CD4-positive, alpha-beta memory T cell (primary cell): ENCODE data around the gene NXT2. TPM values are rescaled to one million over a fixed set of nuclear protein-coding genes. Genes with fewer than 3 reads are reported as not detected.

ENCODE experiments used
- CTCF ChIA-PET: fragments of 350-600 bp; sonication (Branson Sonifier 250); formaldehyde crosslinking; loops from one replicate; lab custom pipeline; 2021; ENCODE audit warnings: inconsistent platforms; ENCODE audit not compliant: partially characterized antibody; lab: Charles Lee
- POLR2A ChIA-PET: fragments of 350-600 bp; sonication (Branson Sonifier 250); formaldehyde crosslinking; loops from one replicate; lab custom pipeline; 2021; ENCODE audit not compliant: partially characterized antibody; lab: Charles Lee
- DNase-seq, 5 donors: peaks; one replicate each; pipeline versions ENCODE4 v3.0.0 to v3.0.0-alpha.2; 2020 to 2022; ENCODE audit warnings: mixed read lengths in 1 of 5
- H3K27ac ChIP-seq: one replicate; pipeline ENCODE4 v1.7.0; 2013; ENCODE audit warnings: low read depth, low read length
- H3K27me3 ChIP-seq: 2 replicates; pipeline ENCODE4 v1.7.0; 2013; ENCODE audit warnings: mild to moderate bottlenecking, low read length, moderate library complexity; ENCODE audit not compliant: insufficient read depth
- H3K36me3 ChIP-seq: 2 replicates; pipeline ENCODE4 v1.7.0; 2013; ENCODE audit warnings: mild to moderate bottlenecking, low read length, moderate library complexity; ENCODE audit not compliant: insufficient read depth
- H3K4me1 ChIP-seq: 2 replicates; pipeline ENCODE4 v1.7.0; 2013; ENCODE audit warnings: mild to moderate bottlenecking, low read length, moderate library complexity; ENCODE audit not compliant: insufficient read depth
- H3K4me3 ChIP-seq, 2 donors: one replicate each; pipeline ENCODE4 v1.7.0; 2013; ENCODE audit warnings: low read length in 2 of 2, mild to moderate bottlenecking in 1 of 2
- H3K9me3 ChIP-seq, 2 donors: one replicate each; pipeline ENCODE4 v1.7.0; 2013; ENCODE audit warnings: low read length in 2 of 2, control low read depth in 1 of 2; ENCODE audit not compliant: control insufficient read depth in 1 of 2
- H3K27ac Mint-ChIP-seq, 7 donors: one replicate each; pipeline ENCODE4 v1.8.0; 2020 to 2021; ENCODE audit warnings: mixed read lengths in 7 of 7, mild to moderate bottlenecking in 6 of 7, inconsistent platforms in 3 of 7, moderate library complexity in 3 of 7
- H3K27me3 Mint-ChIP-seq, 2 donors: one replicate each; pipeline ENCODE4 v1.8.0; 2020 to 2021; ENCODE audit warnings: mixed read lengths in 2 of 2
- H3K36me3 Mint-ChIP-seq, 2 donors: one replicate each; pipeline ENCODE4 v1.8.0; 2020 to 2021; ENCODE audit warnings: mixed read lengths in 2 of 2, inconsistent platforms in 1 of 2, mild to moderate bottlenecking in 1 of 2
- H3K4me1 Mint-ChIP-seq, 4 donors: one replicate each; pipeline ENCODE4 v1.8.0; 2020 to 2021; ENCODE audit warnings: mixed read lengths in 4 of 4, mild to moderate bottlenecking in 1 of 4
- H3K4me3 Mint-ChIP-seq, 8 donors: one replicate each; pipeline ENCODE4 v1.8.0; 2020 to 2021; ENCODE audit warnings: mixed read lengths in 8 of 8, mild to moderate bottlenecking in 7 of 8, moderate library complexity in 6 of 8, inconsistent platforms in 3 of 8
- H3K9me3 Mint-ChIP-seq, 8 donors: one replicate each; pipeline ENCODE4 v1.8.0; 2020 to 2021; ENCODE audit warnings: mixed read lengths in 8 of 8, mild to moderate bottlenecking in 5 of 8, inconsistent platforms in 3 of 8, moderate library complexity in 1 of 8
- intact Hi-C: fragments of 100-400 bp; cut with micrococcal nuclease; formaldehyde crosslinking; loops from one replicate; pipeline ENCODE4 v1.15.1; 2023
- polyA plus RNA-seq, 2 donors: library from polyadenylated mRNA; unstranded; fragments of 300-500 nt; fragmentation: Illumina TruSeq; gene quantifications; one replicate each; pipeline ENCODE4 v1.2.3, GENCODE V29; 2021
- total RNA-seq, 2 experiments: library from RNA; stranded (reverse); gene quantifications; one replicate each; pipeline ENCODE4 v1.2.3, GENCODE V29; 2021

The NXT2 gene
- total RNA-seq (1 to 10 TPM; 6.2 to 6.3 TPM), polyA plus RNA-seq (10 to 100 TPM; 14.9 to 27.7 TPM)

- Histone ChIP-seq H3K9me3 (no peaks in the 10 kb centered on the region), H3K27me3 (no peaks in the 10 kb centered on the region), H3K4me1 (peaks cover 13% of the 10 kb centered on the region), H3K27ac (peak within 1 kb of the TSS; percentile 78), H3K4me3 (peak within 1 kb of the TSS; percentile 71 to 78), H3K36me3 (no peaks in the 10 kb centered on the region)
- peak; percentile 86 to 90 (median 88) for DNase-seq
- peak within 1 kb of the TSS; percentile 92 to 99 (median 98) for H3K27ac Mint-ChIP-seq
- peaks cover 3 to 19% (median 12%) of the 10 kb centered on the region in 4 donors for H3K4me1 Mint-ChIP-seq
- peaks cover 0 to 10% of the 10 kb centered on the region in 2 donors for H3K36me3 Mint-ChIP-seq
- intact Hi-C loops, result loop anchor here (1.0 to 5.0 kb wide), 3 partner anchors 197 to 781 kb away; partner anchors contain the start of genes ACSL4, AMMECR1 and TMEM164
- ChIA-PET CTCF (interaction anchor here (1.0 kb wide), 1 partner anchor 355 kb away, joined by 3 read pairs; no protein-coding TSS in a partner anchor), POLR2A (interaction anchor here (0.7 to 1.4 kb wide), 3 partner anchors 196 to 782 kb away, joined by 3 to 4 read pairs (median 4); partner anchors contain the start of genes ACSL4, AMMECR1 and TMEM164)
- peaks cover 0 to 5% (median 0%) of the 10 kb centered on the region in 8 donors for H3K9me3 Mint-ChIP-seq
- H3K4me3 Mint-ChIP-seq, result peak within 1 kb of the TSS; percentile 87 to 98 (median 95)
- H3K27me3 Mint-ChIP-seq, result peaks cover 4 to 9% of the 10 kb centered on the region in 2 donors
These were observed at the start of gene NXT2 for GRCh38 chrX:109536439-109537323. NXT2 (plus strand) TSS chrX:109536844; CDS start chrX:109537007, 163 bp downstream.

GRCh38 chrX:109487640-109488039 is 49.0 kb upstream of the NXT2 start:
- Histone ChIP-seq H3K36me3 (no peaks in the 10 kb centered on the region), H3K27ac (no peak overlapping the region), H3K27me3 (no peaks in the 10 kb centered on the region), H3K9me3 (no peaks in the 10 kb centered on the region), H3K4me3 (no peak overlapping the region), H3K4me1 (no peaks in the 10 kb centered on the region)
- H3K9me3 Mint-ChIP-seq, result no peaks in the 10 kb centered on the region
- H3K4me3 Mint-ChIP-seq, result no peak overlapping the region
- no peak overlapping the region for H3K27ac Mint-ChIP-seq
- DNase-seq, result no peak
- no peaks in the 10 kb centered on the region for H3K36me3 Mint-ChIP-seq
- H3K4me1 Mint-ChIP-seq, result no peaks in the 10 kb centered on the region
- H3K27me3 Mint-ChIP-seq, result no peaks in the 10 kb centered on the region
- intact Hi-C loops, result loop anchor here (5.0 kb wide), 1 partner anchor 145 kb away; no protein-coding TSS in a partner anchor
- POLR2A ChIA-PET, result no interaction called here
- CTCF ChIA-PET, result interaction anchor here (4.0 kb wide), 1 partner anchor 147 kb away, joined by 16 read pairs; no protein-coding TSS in a partner anchor

GRCh38 chrX:109489174-109489573 is 47.5 kb upstream of the NXT2 start:
- Histone ChIP-seq H3K27me3 (no peaks in the 10 kb centered on the region), H3K4me3 (no peak overlapping the region), H3K4me1 (no peaks in the 10 kb centered on the region), H3K36me3 (no peaks in the 10 kb centered on the region), H3K9me3 (no peaks in the 10 kb centered on the region), H3K27ac (no peak overlapping the region)
- no peaks in the 10 kb centered on the region for H3K27me3 Mint-ChIP-seq
- no peak overlapping the region for H3K4me3 Mint-ChIP-seq
- no peaks in the 10 kb centered on the region for H3K4me1 Mint-ChIP-seq
- H3K9me3 Mint-ChIP-seq, result no peaks in the 10 kb centered on the region
- POLR2A ChIA-PET, result no interaction called here
- no peak for DNase-seq
- no peak overlapping the region for H3K27ac Mint-ChIP-seq
- no peaks in the 10 kb centered on the region for H3K36me3 Mint-ChIP-seq
- intact Hi-C loops, result loop anchor here (5.0 kb wide), 1 partner anchor 143 kb away; no protein-coding TSS in a partner anchor
- CTCF ChIA-PET, result no interaction called here

GRCh38 chrX:109498434-109498833 is 38.2 kb upstream of the NXT2 start:
- Histone ChIP-seq H3K4me3 (no peak overlapping the region), H3K27me3 (no peaks in the 10 kb centered on the region), H3K27ac (no peak overlapping the region), H3K4me1 (no peaks in the 10 kb centered on the region), H3K36me3 (no peaks in the 10 kb centered on the region), H3K9me3 (no peaks in the 10 kb centered on the region)
- Mint-ChIP-seq H3K9me3 (no peaks in the 10 kb centered on the region), H3K4me1 (no peaks in the 10 kb centered on the region), H3K4me3 (no peak overlapping the region), H3K27me3 (peaks cover 2 to 7% of the 10 kb centered on the region in 2 donors), H3K27ac (no peak overlapping the region), H3K36me3 (no peaks in the 10 kb centered on the region)
- no peak for DNase-seq
- ChIA-PET CTCF (no interaction called here), POLR2A (no interaction called here)
- intact Hi-C loops, result no loop called here

GRCh38 chrX:109501176-109501575 is 35.5 kb upstream of the NXT2 start:
- Histone ChIP-seq H3K4me1 (no peaks in the 10 kb centered on the region), H3K27ac (no peak overlapping the region), H3K27me3 (no peaks in the 10 kb centered on the region), H3K9me3 (no peaks in the 10 kb centered on the region), H3K36me3 (no peaks in the 10 kb centered on the region), H3K4me3 (no peak overlapping the region)
- ChIA-PET CTCF (no interaction called here), POLR2A (no interaction called here)
- H3K36me3 Mint-ChIP-seq, result no peaks in the 10 kb centered on the region
- H3K27me3 Mint-ChIP-seq, result peaks cover 2 to 7% of the 10 kb centered on the region in 2 donors
- H3K4me1 Mint-ChIP-seq, result no peaks in the 10 kb centered on the region
- H3K4me3 Mint-ChIP-seq, result peak overlapping the region in 1 of 8 donors; percentile 15
- no peaks in the 10 kb centered on the region for H3K9me3 Mint-ChIP-seq
- intact Hi-C loops, result no loop called here
- DNase-seq, result no peak
- H3K27ac Mint-ChIP-seq, result no peak overlapping the region

GRCh38 chrX:109508915-109509314 is 27.7 kb upstream of the NXT2 start:
- H3K9me3 ChIP-seq, result no peaks in the 10 kb centered on the region

GRCh38 chrX:109511113-109511512 is 25.5 kb upstream of the NXT2 start:
- Histone ChIP-seq H3K27ac (no peak overlapping the region), H3K36me3 (no peaks in the 10 kb centered on the region), H3K9me3 (no peaks in the 10 kb centered on the region), H3K27me3 (no peaks in the 10 kb centered on the region), H3K4me3 (no peak overlapping the region), H3K4me1 (no peaks in the 10 kb centered on the region)
- H3K9me3 Mint-ChIP-seq, result peaks cover 0 to 2% (median 0%) of the 10 kb centered on the region in 8 donors
- CTCF ChIA-PET, result no interaction called here
- H3K27ac Mint-ChIP-seq, result no peak overlapping the region
- POLR2A ChIA-PET, result no interaction called here
- no peaks in the 10 kb centered on the region for H3K36me3 Mint-ChIP-seq
- intact Hi-C loops, result no loop called here
- H3K4me3 Mint-ChIP-seq, result no peak overlapping the region
- peaks cover 17 to 18% of the 10 kb centered on the region in 2 donors for H3K27me3 Mint-ChIP-seq
- no peaks in the 10 kb centered on the region for H3K4me1 Mint-ChIP-seq
- DNase-seq, result no peak

More at GRCh38 chrX:109508915-109509314, 27.7 kb upstream of the NXT2 start:
- Mint-ChIP-seq H3K36me3 (no peaks in the 10 kb centered on the region), H3K4me1 (no peaks in the 10 kb centered on the region), H3K27ac (no peak overlapping the region), H3K4me3 (no peak overlapping the region), H3K27me3 (peaks cover 17 to 18% of the 10 kb centered on the region in 2 donors), H3K9me3 (no peaks in the 10 kb centered on the region)
- ChIA-PET CTCF (no interaction called here), POLR2A (no interaction called here)
- no peak overlapping the region for H3K27ac ChIP-seq
- H3K4me1 ChIP-seq, result no peaks in the 10 kb centered on the region
- no peak overlapping the region for H3K4me3 ChIP-seq
- no peak for DNase-seq
- H3K36me3 ChIP-seq, result no peaks in the 10 kb centered on the region
- intact Hi-C loops, result no loop called here
- no peaks in the 10 kb centered on the region for H3K27me3 ChIP-seq
